Measurements from ENCODE around the gene ZNF692. TPM values are rescaled to one million over a fixed set of nuclear protein-coding genes. Genes with fewer than 3 reads are reported as not detected.

The ZNF692 gene
- total RNA-seq, 1 experiment from 2014 or later, result 16.5 TPM

GRCh38 chr1:248825573-248825908 is 33.3 kb downstream of the ZNF692 start:
- no peak for DNase-seq (ENCODE audit: low read depth)

GRCh38 chr1:248825136-248825535 is 33.7 kb downstream of the ZNF692 start:
- DNase-seq (ENCODE audit: low read depth), result no peak

- no peak for DNase-seq (ENCODE audit: low read depth)
Measured at GRCh38 chr1:248824701-248825100, 34.2 kb downstream of the ZNF692 start.

GRCh38 chr1:248824301-248824700 is 34.6 kb downstream of the ZNF692 start:
- no peak for DNase-seq (ENCODE audit: low read depth)

GRCh38 chr1:248823517-248824001 is 35.3 kb downstream of the ZNF692 start:
- peak; percentile 91 for DNase-seq (ENCODE audit: low read depth)

- DNase-seq (ENCODE audit: low read depth), result no peak
Measured at GRCh38 chr1:248822148-248823032, 36.5 kb downstream of the ZNF692 start.

GRCh38 chr1:248821641-248822040 is 37.2 kb downstream of the ZNF692 start:
- DNase-seq (ENCODE audit: low read depth), result no peak

- DNase-seq (ENCODE audit: low read depth), result peak; percentile 90
Measured at GRCh38 chr1:248821101-248821500, 37.8 kb downstream of the ZNF692 start.

- DNase-seq (ENCODE audit: low read depth), result no peak
Measured at GRCh38 chr1:248820041-248820585, 38.8 kb downstream of the ZNF692 start.

GRCh38 chr1:248818505-248819374 is 40.1 kb downstream of the ZNF692 start:
- no peak for DNase-seq (ENCODE audit: low read depth)

GRCh38 chr1:248817065-248817464 is 41.8 kb downstream of the ZNF692 start:
- DNase-seq (ENCODE audit: low read depth), result no peak

- no peak for DNase-seq (ENCODE audit: low read depth)
Measured at GRCh38 chr1:248816042-248816851, 42.6 kb downstream of the ZNF692 start.

GRCh38 chr1:248815407-248816034 is 43.4 kb downstream of the ZNF692 start:
- no peak for DNase-seq (ENCODE audit: low read depth)

- no peak for DNase-seq (ENCODE audit: low read depth)
Measured at GRCh38 chr1:248814351-248814750, 44.5 kb downstream of the ZNF692 start.

- no peak for DNase-seq (ENCODE audit: low read depth)
Measured at GRCh38 chr1:248813546-248813945, 45.3 kb downstream of the ZNF692 start.

- no peak for DNase-seq (ENCODE audit: low read depth)
Measured at GRCh38 chr1:248812736-248813425, 46.0 kb downstream of the ZNF692 start.

GRCh38 chr1:248811514-248812490 is 47.1 kb downstream of the ZNF692 start:
- DNase-seq (ENCODE audit: low read depth), result peak; percentile 38

GRCh38 chr1:248810727-248811513 is 48.0 kb downstream of the ZNF692 start:
- peak; percentile 87 for DNase-seq (ENCODE audit: low read depth)

All from M059J (cell line).